ENCODE data around the gene RPL10A.
A peak's percentile ranks its signal among the peaks of the same experiment; 100 is the strongest.
"Not testable (repeated sequence)": the region's sequence is repeated elsewhere in the genome, so short reads cannot be mapped to it uniquely, and the experiment has no call there.

RPL10A gene

DNA sequence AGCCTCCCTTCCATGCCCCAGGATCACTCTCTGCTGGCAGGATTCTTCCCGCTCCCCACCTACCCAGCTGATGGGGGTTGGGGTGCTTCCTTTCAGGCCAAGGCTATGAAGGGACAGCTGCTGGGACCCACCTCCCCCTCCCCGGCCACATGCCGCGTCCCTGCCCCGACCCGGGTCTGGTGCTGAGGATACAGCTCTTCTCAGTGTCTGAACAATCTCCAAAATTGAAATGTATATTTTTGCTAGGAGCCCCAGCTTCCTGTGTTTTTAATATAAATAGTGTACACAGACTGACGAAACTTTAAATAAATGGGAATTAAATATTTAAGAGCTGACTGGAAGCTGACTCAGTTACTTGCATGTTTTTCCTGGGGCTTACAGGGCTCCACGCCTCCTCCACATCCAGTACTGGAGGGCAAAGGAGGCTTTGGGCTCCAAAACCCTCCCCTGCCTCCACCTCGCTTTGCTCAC, 40.3 kb upstream of the RPL10A start:
- H3K4me3 Mint-ChIP-seq: no peak overlapping the region
- no peak for DNase-seq
- peaks cover 27% of the 10 kb centered on the region for H3K4me1 Mint-ChIP-seq

DNA sequence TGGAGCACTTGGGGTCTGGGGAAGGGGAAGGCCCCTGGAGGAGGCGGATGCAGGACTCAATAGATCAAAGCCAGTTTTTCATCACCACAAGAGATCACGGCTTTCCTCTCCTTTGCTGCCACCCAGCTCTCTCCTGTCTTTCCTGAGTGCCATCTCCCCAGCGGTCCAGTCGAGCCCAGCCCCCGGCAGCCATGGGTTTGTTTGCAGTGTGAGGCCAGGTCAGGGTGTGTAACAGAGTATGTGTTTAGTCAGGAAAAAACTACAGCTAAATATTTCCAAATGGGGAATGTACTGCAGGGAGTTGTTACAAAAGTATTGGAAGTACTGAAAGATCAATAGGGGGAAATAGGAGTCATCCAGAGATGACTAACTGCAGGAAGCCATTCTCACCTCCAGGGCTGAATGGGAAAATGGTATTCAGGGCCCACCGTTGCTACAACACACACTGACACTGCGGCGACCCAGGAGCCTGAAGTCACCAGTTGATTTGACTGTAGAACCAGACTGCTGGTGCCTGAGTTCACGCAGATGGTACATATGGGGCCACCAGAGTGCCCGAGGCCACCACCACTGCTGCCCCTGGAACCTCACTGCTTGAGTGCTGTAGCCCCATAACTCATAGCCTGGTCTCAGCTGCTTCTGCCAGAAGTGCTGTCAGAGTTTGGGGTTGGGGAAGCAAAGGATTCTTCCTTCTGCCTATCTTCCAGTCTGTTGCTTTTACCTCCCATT, 39.6 kb upstream of the RPL10A start:
- Mint-ChIP-seq H3K4me1 (peaks cover 27% of the 10 kb centered on the region), H3K27ac (peak overlapping the region; percentile 55)

More for the DNA sequence above, 40.3 kb upstream of the RPL10A start:
- TF ChIP-seq, protein P1, sequence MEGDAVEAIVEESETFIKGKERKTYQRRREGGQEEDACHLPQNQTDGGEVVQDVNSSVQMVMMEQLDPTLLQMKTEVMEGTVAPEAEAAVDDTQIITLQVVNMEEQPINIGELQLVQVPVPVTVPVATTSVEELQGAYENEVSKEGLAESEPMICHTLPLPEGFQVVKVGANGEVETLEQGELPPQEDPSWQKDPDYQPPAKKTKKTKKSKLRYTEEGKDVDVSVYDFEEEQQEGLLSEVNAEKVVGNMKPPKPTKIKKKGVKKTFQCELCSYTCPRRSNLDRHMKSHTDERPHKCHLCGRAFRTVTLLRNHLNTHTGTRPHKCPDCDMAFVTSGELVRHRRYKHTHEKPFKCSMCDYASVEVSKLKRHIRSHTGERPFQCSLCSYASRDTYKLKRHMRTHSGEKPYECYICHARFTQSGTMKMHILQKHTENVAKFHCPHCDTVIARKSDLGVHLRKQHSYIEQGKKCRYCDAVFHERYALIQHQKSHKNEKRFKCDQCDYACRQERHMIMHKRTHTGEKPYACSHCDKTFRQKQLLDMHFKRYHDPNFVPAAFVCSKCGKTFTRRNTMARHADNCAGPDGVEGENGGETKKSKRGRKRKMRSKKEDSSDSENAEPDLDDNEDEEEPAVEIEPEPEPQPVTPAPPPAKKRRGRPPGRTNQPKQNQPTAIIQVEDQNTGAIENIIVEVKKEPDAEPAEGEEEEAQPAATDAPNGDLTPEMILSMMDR (IDR thresholded peaks at IDR 0.05): no peak
- H3K27ac Mint-ChIP-seq: peak overlapping the region; percentile 55
- no peaks in the 10 kb centered on the region for H3K27me3 Mint-ChIP-seq (ENCODE audit: low read depth, poor library complexity)
- peaks cover 15% of the 10 kb centered on the region for H3K9me3 Mint-ChIP-seq
- H3K36me3 Mint-ChIP-seq (ENCODE audit: low read depth): peaks cover 19% of the 10 kb centered on the region

DNA sequence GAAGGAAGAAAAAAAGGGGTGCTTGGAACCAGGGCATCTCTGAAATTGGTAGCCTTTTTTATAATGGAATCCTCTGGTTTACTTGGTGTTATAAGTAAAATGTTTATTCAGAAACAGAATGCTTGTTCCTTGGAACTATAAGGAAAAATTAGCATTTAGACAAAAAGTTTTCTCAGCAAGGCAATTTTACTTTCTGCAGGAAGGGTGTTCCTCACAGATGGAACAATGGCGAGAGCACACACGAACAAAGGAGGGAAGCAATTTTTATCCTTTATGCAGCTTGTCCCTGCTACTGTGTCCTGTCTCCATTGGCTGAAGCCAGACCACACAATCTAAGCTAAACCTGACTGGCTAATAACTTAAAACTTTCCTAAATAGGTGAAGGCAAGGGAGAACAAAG, 38.7 kb upstream of the RPL10A start:
- Mint-ChIP-seq H3K4me3 (no peak overlapping the region), H3K4me1 (peaks cover 27% of the 10 kb centered on the region), H3K9me3 (peaks cover 15% of the 10 kb centered on the region), H3K36me3 (ENCODE audit: low read depth) (peaks cover 19% of the 10 kb centered on the region), H3K27me3 (ENCODE audit: low read depth, poor library complexity) (no peaks in the 10 kb centered on the region), H3K27ac (no peak overlapping the region)
- TF ChIP-seq, protein P1 (IDR thresholded peaks at IDR 0.05): no peak
- DNase-seq: no peak

More for the DNA sequence above, 39.6 kb upstream of the RPL10A start:
- Mint-ChIP-seq H3K4me3 (no peak overlapping the region), H3K36me3 (ENCODE audit: low read depth) (peaks cover 19% of the 10 kb centered on the region), H3K27me3 (ENCODE audit: low read depth, poor library complexity) (no peaks in the 10 kb centered on the region), H3K9me3 (peaks cover 15% of the 10 kb centered on the region)
- no peak for DNase-seq
- TF ChIP-seq, protein P1 (IDR thresholded peaks at IDR 0.05): no peak

DNA sequence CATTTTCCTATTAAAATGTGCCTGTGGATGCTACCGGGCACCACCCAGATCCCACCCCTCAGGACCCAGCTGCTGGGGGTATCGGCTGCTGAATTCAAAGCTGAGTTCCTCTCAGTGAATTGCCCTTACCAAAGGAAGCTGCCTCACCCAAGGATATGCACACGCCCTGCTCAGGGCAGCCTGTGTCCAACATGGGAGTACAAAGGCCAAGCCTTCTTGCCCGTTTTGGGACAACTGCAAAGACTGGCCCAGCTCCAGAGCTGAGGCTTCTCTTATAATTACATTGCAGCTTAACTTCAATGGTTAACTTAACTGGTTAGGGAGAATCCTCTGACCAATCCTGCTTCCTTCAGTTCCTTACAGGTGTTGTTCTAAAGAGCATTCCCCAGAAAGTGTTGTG, 35.9 kb upstream of the RPL10A start:
- H3K4me3 Mint-ChIP-seq: no peak overlapping the region
- peaks cover 7% of the 10 kb centered on the region for H3K27me3 Mint-ChIP-seq (ENCODE audit: low read depth, poor library complexity)
- H3K4me1 Mint-ChIP-seq: peaks cover 24% of the 10 kb centered on the region
- DNase-seq: no peak
- TF ChIP-seq, protein P1 (IDR thresholded peaks at IDR 0.05): no peak
- peaks cover 4% of the 10 kb centered on the region for H3K36me3 Mint-ChIP-seq (ENCODE audit: low read depth)
- H3K27ac Mint-ChIP-seq: no peak overlapping the region
- H3K9me3 Mint-ChIP-seq: peaks cover 15% of the 10 kb centered on the region

DNA sequence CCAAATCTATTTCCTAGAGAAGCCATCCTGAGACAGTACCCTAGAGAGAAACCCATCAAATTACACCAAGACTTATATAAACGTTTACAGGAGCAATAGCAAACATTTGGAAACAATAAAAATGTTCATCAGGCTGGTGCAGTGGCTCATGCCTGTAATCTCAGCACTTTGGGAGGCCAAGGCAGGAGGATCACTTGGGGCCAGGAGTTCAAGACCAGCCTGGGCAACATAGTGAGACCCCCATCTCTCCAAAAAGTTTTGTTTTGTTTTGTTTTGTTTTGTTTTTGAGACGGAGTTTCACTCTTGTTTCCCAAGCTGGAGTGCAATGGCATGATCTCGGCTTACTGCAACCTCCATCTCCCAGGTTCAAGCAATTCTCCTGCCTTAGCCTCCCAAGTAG, 35.5 kb upstream of the RPL10A start:
- peaks cover 26% of the 10 kb centered on the region for H3K4me1 Mint-ChIP-seq
- not testable (repeated sequence) for H3K36me3 Mint-ChIP-seq (ENCODE audit: low read depth); H3K4me3 Mint-ChIP-seq; DNase-seq; H3K27me3 Mint-ChIP-seq (ENCODE audit: low read depth, poor library complexity); H3K27ac Mint-ChIP-seq
- H3K9me3 Mint-ChIP-seq: peaks cover 15% of the 10 kb centered on the region

DNA sequence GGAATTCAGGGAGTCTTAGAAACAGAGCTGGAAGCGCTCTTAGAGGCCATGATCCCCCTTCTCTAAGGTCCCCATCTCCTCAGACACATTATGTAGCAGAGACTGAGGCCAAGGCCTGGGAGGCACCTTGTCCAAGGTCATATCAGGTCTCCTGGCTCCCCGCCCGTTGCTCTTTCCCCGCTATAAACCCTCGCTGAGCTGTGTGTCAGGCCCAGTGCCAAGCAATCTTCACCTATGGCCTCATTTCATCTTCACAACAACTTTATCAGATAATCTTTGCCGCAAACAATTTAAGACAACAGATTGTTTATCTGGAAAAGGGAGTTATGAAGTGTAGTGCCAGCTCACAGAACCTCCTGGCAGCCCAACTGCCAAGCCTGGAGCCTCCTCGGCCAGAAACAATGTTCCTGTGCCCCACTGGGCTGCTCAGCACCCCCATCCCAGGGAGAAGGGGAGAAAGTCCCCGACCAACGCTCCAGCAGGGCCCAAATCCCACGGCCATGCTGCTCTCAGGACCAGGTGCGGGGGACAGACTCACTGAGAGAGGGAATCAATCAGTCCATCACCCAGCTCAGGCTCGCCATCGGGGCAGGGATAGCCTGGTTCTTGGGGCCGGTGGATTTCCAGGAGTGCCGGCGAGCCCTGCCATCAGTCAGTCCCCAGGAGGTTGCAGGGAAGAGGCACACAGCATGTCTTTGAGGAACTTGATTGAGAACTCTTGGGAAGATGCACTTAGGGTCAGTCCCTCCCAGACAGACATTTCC, 32.9 kb upstream of the RPL10A start:
- H3K4me1 Mint-ChIP-seq: peaks cover 12% of the 10 kb centered on the region
- H3K27me3 Mint-ChIP-seq (ENCODE audit: low read depth, poor library complexity): peaks cover 7% of the 10 kb centered on the region
- TF ChIP-seq, protein P1 (IDR thresholded peaks at IDR 0.05): no peak
- H3K27ac Mint-ChIP-seq: no peak overlapping the region
- DNase-seq: no peak
- H3K36me3 Mint-ChIP-seq (ENCODE audit: low read depth): no peaks in the 10 kb centered on the region
- peaks cover 2% of the 10 kb centered on the region for H3K9me3 Mint-ChIP-seq
- H3K4me3 Mint-ChIP-seq: no peak overlapping the region
